ENCODE data around the gene TBCD.
A peak's percentile ranks its signal among the peaks of the same experiment; 100 is the strongest.

The TBCD gene

DNA sequence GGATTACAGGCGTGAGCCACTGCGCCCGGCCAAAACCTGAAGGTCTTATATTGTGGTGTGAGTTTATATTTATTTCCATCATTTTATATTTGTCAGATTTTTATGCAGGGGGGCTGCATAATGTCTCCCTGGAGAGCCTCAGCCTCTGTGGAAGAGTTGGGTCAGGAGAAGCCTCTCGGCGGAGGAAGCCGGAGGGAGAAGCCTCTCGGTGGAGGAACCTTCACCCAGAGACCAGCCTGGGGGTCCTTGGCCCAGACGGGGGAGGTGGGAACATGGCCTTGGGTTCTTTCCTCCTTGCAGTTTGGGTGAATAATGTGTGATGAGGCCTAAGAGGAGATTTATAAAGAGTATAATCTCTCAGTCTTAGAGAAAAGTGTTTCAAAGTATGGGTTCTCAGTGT lies 110.3 kb downstream of the TBCD start (continued):
- TF ChIP-seq, protein P1, sequence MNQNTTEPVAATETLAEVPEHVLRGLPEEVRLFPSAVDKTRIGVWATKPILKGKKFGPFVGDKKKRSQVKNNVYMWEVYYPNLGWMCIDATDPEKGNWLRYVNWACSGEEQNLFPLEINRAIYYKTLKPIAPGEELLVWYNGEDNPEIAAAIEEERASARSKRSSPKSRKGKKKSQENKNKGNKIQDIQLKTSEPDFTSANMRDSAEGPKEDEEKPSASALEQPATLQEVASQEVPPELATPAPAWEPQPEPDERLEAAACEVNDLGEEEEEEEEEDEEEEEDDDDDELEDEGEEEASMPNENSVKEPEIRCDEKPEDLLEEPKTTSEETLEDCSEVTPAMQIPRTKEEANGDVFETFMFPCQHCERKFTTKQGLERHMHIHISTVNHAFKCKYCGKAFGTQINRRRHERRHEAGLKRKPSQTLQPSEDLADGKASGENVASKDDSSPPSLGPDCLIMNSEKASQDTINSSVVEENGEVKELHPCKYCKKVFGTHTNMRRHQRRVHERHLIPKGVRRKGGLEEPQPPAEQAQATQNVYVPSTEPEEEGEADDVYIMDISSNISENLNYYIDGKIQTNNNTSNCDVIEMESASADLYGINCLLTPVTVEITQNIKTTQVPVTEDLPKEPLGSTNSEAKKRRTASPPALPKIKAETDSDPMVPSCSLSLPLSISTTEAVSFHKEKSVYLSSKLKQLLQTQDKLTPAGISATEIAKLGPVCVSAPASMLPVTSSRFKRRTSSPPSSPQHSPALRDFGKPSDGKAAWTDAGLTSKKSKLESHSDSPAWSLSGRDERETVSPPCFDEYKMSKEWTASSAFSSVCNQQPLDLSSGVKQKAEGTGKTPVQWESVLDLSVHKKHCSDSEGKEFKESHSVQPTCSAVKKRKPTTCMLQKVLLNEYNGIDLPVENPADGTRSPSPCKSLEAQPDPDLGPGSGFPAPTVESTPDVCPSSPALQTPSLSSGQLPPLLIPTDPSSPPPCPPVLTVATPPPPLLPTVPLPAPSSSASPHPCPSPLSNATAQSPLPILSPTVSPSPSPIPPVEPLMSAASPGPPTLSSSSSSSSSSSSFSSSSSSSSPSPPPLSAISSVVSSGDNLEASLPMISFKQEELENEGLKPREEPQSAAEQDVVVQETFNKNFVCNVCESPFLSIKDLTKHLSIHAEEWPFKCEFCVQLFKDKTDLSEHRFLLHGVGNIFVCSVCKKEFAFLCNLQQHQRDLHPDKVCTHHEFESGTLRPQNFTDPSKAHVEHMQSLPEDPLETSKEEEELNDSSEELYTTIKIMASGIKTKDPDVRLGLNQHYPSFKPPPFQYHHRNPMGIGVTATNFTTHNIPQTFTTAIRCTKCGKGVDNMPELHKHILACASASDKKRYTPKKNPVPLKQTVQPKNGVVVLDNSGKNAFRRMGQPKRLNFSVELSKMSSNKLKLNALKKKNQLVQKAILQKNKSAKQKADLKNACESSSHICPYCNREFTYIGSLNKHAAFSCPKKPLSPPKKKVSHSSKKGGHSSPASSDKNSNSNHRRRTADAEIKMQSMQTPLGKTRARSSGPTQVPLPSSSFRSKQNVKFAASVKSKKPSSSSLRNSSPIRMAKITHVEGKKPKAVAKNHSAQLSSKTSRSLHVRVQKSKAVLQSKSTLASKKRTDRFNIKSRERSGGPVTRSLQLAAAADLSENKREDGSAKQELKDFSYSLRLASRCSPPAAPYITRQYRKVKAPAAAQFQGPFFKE (tag by site-specific recombination; IDR thresholded peaks at IDR 0.05; ENCODE audit: borderline replicate concordance), result no peak
- TF ChIP-seq ZSCAN23 (tag by site-specific recombination; IDR thresholded peaks at IDR 0.05) (no peak), GLIS1 (tag by site-specific recombination; IDR thresholded peaks at IDR 0.05) (no peak), ZNF214 (tag by site-specific recombination; IDR thresholded peaks at IDR 0.05; ENCODE audit: borderline replicate concordance) (no peak), YY1 (tag by site-specific recombination; IDR thresholded peaks at IDR 0.05) (no peak), ZNF629 (tag by site-specific recombination; IDR thresholded peaks at IDR 0.05) (no peak)

DNA sequence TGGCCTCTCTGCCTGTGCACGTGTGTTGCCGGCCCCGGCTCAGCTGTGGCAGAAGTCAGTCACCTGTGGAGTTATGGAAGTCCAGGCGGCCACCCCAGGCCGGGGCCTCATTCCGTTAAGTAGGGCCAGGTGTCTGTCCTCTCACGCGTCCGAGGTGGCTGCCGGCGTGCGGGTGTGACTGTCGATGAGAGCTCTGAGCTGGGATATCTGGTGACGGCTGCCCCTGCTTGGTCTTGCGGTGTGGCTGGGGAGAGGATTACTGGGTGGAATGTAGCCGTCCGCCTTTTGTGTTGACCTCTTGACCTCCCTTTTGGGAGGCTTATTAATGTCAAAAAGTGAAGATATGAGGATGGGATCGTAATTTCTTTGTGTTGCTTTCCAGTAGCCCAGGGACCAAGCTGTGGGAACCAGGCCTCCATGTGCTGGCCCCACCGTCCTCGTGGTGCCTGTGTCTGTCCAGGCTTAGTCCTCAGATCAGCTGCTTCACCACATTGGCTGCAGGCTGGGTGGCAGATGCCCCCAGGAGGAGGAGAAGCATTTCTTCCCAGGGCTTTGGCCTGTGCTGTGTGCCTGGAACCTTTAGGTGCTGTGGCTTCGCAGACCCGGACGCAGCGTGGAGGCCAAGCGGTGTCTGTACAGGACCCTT lies 111.0 kb downstream of the TBCD start:
- ChIA-PET CTCF (interaction anchor here (1.1 to 1.2 kb wide), 3 partner anchors 13 to 52 kb away, joined by 3 to 5 read pairs (median 4); no protein-coding TSS in a partner anchor), POLR2A (interaction anchor here (1.5 kb wide), 1 partner anchor 21 kb away, joined by 3 read pairs; no protein-coding TSS in a partner anchor)
- H3K4me1 ChIP-seq (ENCODE audit: control insufficient read depth, insufficient read depth, low read length), result peaks cover 11% of the 10 kb centered on the region

DNA sequence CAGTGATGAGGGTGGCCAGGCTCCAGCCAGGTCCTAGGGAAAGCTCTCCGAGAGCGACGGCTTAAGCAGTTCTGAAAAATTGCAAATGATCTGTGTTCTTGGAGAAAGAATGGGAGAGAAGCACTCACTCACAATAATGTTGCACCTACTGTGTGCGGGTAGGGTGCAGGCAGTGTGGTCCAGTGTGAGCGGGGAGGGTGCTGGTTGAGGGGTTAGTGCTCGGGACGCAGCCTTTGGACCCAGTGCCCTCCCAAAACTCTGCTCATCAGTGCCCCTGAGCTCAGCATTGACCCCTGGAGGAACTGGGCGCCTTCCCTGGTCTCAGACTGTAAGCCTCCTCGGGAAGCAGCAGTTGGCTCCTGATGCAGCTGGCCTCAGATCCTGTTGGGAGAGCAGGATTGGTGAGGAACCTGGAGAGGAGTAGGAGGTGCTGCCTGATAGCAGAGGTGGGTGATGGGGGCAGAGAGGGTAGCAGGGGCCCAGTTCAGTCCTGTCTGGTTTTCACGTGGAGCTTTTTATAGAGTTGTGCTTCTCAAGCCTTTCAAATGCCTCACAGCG lies 111.6 kb downstream of the TBCD start:
- Histone ChIP-seq H3K4me3 (ENCODE audit: low read depth, low read length) (no peak overlapping the region), H3K9me3 (ENCODE audit: control insufficient read depth, insufficient read depth, low read depth, low read length) (no peaks in the 10 kb centered on the region), H3K36me3 (ENCODE audit: control insufficient read depth in 2 of 2, insufficient read depth in 1 of 2, low read length in 2 of 2) (no peaks in the 10 kb centered on the region), H3K4me1 (ENCODE audit: control insufficient read depth, insufficient read depth, low read length) (peaks cover 11% of the 10 kb centered on the region), H3K27ac (ENCODE audit: extremely low read depth, low read depth, low read length) (peak overlapping the region; percentile 62)
- CTCF ChIA-PET, result interaction anchor here (0.7 to 1.2 kb wide), 7 partner anchors 9 to 82 kb away, joined by 3 to 5 read pairs (median 4); no protein-coding TSS in a partner anchor
- POLR2A ChIA-PET, result interaction anchor here (1.5 kb wide), 1 partner anchor 20 kb away, joined by 3 read pairs; no protein-coding TSS in a partner anchor
- TF ChIP-seq, protein P2, sequence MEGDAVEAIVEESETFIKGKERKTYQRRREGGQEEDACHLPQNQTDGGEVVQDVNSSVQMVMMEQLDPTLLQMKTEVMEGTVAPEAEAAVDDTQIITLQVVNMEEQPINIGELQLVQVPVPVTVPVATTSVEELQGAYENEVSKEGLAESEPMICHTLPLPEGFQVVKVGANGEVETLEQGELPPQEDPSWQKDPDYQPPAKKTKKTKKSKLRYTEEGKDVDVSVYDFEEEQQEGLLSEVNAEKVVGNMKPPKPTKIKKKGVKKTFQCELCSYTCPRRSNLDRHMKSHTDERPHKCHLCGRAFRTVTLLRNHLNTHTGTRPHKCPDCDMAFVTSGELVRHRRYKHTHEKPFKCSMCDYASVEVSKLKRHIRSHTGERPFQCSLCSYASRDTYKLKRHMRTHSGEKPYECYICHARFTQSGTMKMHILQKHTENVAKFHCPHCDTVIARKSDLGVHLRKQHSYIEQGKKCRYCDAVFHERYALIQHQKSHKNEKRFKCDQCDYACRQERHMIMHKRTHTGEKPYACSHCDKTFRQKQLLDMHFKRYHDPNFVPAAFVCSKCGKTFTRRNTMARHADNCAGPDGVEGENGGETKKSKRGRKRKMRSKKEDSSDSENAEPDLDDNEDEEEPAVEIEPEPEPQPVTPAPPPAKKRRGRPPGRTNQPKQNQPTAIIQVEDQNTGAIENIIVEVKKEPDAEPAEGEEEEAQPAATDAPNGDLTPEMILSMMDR (tag by site-specific recombination; IDR thresholded peaks at IDR 0.05), result 0 out of 2 replicates have a peak, but pooled peaks have one; percentile 20
- TF ChIP-seq HOXC10 (CRISPR knock-in tag; IDR thresholded peaks at IDR 0.05), result no peak
- no peak for TF ChIP-seq OVOL3 (tag by site-specific recombination; IDR thresholded peaks at IDR 0.05)
- no peak for TF ChIP-seq ZNF785 (tag by site-specific recombination; IDR thresholded peaks at IDR 0.05)
- TF ChIP-seq ZNF16 (tag by site-specific recombination; IDR thresholded peaks at IDR 0.05; ENCODE audit: low read depth), result no peak
- TF ChIP-seq, protein P3, sequence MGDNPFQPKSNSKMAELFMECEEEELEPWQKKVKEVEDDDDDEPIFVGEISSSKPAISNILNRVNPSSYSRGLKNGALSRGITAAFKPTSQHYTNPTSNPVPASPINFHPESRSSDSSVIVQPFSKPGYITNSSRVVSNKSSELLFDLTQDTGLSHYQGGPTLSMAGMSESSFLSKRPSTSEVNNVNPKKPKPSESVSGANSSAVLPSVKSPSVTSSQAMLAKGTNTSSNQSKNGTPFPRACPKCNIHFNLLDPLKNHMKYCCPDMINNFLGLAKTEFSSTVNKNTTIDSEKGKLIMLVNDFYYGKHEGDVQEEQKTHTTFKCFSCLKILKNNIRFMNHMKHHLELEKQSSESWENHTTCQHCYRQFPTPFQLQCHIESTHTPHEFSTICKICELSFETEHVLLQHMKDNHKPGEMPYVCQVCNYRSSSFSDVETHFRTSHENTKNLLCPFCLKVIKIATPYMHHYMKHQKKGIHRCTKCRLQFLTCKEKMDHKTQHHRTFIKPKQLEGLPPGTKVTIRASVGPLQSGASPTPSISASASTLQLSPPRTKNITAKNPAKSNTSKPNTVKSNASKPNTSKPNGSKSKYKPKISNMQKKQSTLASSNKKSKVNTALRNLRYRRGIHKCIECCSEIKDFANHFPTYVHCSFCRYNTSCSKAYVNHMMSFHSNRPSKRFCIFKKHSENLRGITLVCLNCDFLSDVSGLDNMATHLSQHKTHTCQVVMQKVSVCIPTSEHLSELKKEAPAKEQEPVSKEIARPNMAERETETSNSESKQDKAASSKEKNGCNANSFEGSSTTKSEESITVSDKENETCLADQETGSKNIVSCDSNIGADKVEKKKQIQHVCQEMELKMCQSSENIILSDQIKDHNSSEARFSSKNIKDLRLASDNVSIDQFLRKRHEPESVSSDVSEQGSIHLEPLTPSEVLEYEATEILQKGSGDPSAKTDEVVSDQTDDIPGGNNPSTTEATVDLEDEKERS (tag by site-specific recombination; IDR thresholded peaks at IDR 0.05), result no peak
- no peak for TF ChIP-seq ZNF658 (tag by site-specific recombination; IDR thresholded peaks at IDR 0.05)
- peak; percentile 65 for TF ChIP-seq ZFHX2 (tag by site-specific recombination; conservative IDR thresholded peaks at IDR 0.05)

More for the DNA sequence above, 111.0 kb downstream of the TBCD start:
- Histone ChIP-seq H3K4me3 (ENCODE audit: low read depth, low read length) (no peak overlapping the region), H3K36me3 (ENCODE audit: control insufficient read depth in 2 of 2, insufficient read depth in 1 of 2, low read length in 2 of 2) (no peaks in the 10 kb centered on the region), H3K27ac (ENCODE audit: extremely low read depth, low read depth, low read length) (no peak overlapping the region), H3K9me3 (ENCODE audit: control insufficient read depth, insufficient read depth, low read depth, low read length) (no peaks in the 10 kb centered on the region)
- no peak for TF ChIP-seq GLI4 (tag by site-specific recombination; IDR thresholded peaks at IDR 0.05)
- TF ChIP-seq HOXC10 (CRISPR knock-in tag; IDR thresholded peaks at IDR 0.05), result no peak
- TF ChIP-seq, protein P4, sequence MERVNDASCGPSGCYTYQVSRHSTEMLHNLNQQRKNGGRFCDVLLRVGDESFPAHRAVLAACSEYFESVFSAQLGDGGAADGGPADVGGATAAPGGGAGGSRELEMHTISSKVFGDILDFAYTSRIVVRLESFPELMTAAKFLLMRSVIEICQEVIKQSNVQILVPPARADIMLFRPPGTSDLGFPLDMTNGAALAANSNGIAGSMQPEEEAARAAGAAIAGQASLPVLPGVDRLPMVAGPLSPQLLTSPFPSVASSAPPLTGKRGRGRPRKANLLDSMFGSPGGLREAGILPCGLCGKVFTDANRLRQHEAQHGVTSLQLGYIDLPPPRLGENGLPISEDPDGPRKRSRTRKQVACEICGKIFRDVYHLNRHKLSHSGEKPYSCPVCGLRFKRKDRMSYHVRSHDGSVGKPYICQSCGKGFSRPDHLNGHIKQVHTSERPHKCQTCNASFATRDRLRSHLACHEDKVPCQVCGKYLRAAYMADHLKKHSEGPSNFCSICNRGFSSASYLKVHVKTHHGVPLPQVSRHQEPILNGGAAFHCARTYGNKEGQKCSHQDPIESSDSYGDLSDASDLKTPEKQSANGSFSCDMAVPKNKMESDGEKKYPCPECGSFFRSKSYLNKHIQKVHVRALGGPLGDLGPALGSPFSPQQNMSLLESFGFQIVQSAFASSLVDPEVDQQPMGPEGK (tag by site-specific recombination; IDR thresholded peaks at IDR 0.05), result no peak
- TF ChIP-seq ZNF585B (tag by site-specific recombination; IDR thresholded peaks at IDR 0.05), result no peak
- TF ChIP-seq ZNF132 (tag by site-specific recombination; IDR thresholded peaks at IDR 0.05; ENCODE audit: borderline replicate concordance), result no peak
- TF ChIP-seq ZNF514 (tag by site-specific recombination; IDR thresholded peaks at IDR 0.05), result no peak
- TF ChIP-seq ZNF776 (tag by site-specific recombination; IDR thresholded peaks at IDR 0.05; ENCODE audit: borderline replicate concordance), result no peak
- TF ChIP-seq ZNF211 (tag by site-specific recombination; IDR thresholded peaks at IDR 0.05; ENCODE audit: low read depth), result no peak
- TF ChIP-seq ZNF610 (tag by site-specific recombination; IDR thresholded peaks at IDR 0.05; ENCODE audit: borderline replicate concordance), result no peak
- TF ChIP-seq ZNF266 (tag by site-specific recombination; IDR thresholded peaks at IDR 0.05; ENCODE audit: low read depth), result no peak

All from HEK293 (cell line).